D341Med (cell line): Measurements from ENCODE around the gene ELMO1.

Experiments
- DNase-seq: peaks from one replicate; pipeline ENCODE4 v3.0.0; 2012; ENCODE audit warnings: low spot score

ELMO1 gene

DNA sequence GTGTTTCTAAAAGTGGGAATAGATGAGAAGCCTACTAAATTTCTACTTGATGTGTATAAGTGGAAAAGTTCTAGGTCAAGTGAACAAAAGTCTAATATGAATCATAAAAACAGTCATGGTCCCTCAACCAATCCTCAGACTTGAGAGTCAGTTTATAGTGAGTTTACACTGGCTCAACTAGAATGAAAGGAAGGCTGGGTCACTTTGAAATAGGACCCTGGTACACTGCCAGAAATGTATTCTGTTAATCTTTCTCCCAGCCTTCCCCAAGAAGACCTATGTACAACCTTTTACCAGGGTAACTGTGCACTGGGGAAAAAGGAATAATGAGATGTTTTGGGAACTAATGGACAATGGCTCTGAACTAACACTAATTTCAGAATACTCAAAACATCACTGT, 17.3 kb downstream of the ELMO1 start:
- no peak for DNase-seq

DNA sequence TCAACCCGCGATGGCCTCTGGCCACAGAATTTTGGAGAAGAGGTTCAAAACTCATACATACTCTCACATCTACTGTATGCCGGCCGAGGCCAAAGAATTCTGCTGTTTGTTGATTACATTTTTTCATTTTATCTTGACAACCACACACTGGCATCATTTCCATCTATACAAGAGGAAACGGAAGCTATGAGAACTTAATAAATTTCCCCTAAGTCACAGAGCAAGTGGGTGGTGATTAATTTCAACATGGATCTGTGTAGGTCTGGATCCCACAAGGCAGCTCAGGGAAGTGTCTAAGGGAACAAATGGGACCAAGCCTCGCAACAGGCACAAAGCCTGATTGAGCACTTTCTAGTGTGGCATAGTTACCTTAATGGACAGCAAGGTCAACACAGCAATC, 18.0 kb downstream of the ELMO1 start:
- no peak for DNase-seq

DNA sequence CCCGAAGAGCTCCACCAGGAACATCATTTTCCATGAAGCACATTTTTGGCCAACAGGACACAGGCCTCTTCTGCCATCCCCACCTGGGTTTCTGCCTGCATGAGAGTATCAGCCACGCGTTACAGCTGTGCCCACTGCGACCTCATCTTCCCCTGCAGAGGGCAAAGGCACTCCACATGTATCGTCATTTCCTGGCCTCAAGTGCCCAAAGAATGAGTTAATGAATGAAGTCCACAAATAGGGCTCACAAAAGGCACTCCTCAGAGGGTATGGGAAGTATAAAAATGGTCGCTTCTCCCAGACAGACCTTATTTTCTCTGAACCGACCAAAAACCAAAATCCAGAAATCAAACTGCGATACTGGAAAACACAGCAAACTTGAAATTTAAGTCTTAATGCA, 18.5 kb downstream of the ELMO1 start:
- DNase-seq, result no peak

DNA sequence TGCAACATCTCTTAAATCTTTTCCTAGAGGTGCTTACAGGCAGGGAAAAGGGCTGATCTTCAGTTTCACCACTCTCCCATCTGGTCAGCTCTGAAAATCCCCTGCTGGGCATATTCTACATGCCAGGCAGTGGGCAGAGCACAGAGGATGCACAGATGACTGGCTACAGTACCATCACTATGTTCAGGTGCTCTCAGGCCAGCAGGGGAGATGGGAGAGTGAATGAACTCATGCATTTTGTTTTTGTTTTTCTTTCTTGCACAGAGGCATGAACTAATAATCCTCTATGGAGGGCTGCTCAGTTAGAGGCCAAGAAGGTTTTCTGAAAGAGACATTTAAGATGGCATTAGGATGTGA, 19.3 kb downstream of the ELMO1 start:
- DNase-seq, result no peak

DNA sequence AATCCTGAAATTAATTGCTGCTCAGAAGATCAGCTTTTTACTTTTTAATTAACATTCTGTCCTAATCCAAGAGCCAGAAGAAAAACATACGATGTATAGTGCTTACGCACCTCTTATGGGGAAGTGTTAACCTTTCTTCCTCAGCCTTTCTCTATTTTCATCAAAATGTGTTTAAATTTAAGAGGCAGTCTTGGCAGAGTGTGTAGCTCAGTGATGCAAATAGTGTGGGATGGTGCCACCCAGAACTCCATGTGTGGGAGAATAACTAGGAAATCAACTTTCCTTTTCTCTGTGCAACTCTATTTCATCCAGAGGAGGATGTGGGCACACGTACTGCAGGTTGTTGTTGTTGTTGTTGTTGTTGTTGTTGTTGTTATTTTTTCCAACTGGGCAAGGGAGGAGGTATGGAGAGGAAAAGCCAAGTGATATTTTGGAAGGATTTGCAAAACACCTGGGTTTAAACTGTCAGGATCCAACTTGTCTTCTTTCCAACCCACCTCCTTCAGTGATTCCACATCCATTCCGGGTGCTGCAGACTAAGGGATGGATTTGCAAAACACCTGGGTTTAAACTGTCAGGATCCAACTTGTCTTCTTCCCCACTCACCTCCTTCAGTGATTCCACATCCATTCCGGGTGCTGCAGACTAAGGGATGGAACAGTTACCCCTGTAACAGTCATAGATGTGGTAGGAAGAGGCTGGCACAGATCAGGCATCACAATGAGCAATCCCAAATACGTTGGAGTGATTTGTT, 19.8 kb downstream of the ELMO1 start:
- DNase-seq, result no peak

DNA sequence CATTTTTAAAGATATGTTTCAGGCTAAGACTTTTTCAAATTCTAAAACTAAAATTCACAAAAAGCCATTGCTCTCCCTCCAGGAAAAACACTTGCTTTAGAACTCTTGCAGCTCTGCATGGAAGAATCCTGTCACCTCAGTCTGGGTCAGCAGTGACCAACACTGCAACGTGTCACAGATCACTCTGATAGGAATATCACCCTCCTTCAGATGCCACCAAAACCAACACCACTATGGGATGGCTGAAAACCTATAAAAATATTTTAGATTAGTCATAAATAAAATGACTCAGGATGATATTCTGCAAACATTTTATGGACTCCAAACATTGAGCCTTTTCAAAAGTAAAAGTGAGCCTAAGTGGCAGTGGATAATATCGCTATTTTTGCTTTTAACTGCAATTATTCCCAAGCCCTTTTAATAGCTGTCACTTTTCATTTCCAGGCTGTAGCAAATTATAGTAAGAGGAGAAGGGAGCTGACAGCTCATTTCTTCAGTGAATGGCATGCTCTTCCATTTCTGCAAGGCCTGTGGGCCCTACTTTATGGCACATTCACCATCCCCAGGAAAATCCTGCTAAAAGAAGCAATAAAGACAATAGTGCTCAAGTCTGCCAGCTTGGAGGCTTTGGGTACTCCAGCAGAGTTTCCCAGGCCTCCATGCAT, 21.3 kb downstream of the ELMO1 start:
- no peak for DNase-seq

DNA sequence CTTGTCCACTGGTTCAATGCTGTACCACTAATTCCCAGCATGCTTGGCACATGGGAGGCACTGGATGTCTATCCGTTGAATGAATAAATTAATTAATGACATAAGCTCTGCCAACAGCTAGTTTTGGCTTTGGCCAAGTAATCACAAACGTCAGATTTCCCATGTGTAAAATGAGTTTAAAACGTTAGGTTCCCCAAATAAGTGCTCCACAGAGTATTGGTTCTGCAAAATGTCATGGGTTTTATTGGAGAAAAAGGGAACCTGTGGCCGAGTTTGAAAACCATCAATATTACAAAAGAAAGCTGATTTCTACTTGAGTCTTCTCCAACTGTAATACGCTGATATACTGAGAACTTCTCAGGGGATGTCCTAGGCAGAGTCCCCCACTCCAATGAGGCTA, 23.2 kb downstream of the ELMO1 start:
- no peak for DNase-seq

DNA sequence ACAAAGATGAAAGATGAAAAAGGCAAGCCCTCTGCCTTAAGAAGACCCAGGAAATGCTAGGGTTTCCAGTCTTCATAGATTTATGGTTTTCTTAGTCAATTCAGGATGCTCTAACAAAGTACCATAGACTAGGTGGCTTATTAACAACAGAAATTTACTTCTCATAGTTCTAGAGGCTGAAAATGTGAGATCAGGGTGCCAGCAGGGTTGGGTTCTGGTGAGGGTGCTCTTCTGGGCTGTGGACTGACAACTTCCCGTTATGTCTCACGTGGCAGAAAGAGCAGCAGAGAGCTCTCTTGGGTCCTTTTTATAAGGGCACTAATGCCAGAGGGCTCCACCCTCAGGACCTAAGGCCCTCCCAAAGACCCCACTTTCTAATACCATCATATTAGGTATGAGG, 23.7 kb downstream of the ELMO1 start:
- DNase-seq, result no peak

DNA sequence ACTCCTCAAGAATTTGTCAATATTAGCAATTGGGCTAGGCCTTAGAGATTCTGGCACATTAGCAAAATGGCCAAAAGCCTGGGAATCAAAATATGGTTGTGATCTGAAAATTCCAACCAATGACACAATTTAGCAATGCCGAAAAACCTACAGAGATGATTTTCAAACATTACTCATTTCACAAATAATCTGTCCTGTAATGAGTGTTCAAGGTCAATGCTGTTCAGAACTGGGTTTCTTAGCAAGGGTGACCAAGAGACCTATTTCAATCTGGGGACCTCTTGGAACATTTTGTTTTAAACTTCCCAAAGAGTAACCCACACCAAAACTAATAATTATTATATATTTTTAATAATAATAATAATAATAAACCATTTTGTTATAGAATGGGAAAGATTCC, 24.1 kb downstream of the ELMO1 start:
- no peak for DNase-seq

DNA sequence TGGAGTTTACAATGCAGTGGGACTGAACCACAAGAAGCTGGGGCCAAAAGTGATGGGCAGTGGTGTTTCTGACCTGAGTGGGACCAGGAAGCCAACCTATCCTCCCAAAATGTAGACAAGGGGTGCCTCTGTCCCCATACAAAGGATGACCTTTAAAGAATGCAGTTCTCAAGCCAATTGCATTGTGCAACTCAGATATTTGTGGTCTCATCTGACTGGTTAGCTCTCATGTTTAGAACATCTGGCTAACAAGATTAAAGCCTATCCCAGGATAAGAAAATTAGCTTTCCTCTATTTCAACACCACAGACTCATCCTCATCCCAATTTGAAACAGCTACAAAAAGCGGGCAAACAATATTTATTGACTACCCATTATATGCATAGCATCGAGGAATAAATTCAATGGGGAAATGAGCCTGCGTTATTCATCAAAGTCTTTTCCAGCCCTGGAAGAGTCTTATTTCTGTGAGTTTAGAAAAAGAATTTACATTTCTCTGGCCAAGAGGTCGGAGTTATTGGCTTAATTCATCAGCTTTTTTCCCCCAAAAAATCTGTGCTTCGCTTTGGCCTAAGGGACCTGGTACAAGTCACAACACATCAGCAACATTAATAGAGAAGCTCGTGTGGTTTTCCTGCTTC, 26.7 kb downstream of the ELMO1 start:
- DNase-seq, result no peak

DNA sequence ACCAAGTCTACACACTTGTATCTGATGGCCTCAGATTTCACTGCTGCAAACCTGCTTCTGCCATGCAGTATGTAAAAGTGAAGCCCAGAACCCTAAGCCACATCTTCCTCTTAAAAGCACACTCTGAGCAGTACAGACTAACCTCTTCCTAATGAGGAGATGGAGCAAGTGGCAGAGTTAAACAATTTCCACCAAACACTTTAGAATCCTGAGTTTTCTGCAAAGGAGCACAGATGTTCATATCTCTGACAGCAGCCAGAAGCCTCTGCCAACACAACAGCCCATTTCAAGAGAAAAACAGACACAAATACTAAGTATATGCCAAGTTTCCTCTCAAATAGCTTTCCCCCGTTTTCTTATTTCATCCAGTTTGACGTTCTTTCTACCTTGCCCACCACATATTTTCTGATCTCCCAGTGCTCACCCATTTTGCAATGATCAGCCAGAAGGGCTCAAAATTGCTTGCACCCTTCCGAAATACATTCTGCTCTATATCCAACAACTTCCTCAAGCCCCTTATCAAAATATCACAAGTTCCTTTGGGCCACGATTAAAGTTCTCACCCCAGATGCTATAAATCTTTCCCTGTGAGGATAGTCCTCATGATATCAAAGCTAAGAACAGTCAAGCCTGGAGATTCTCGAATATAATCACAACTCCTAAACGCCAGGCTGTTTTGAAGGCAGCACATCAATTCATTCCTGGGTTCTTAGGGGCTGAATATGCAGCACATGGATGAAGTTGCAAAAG, 27.5 kb downstream of the ELMO1 start:
- no peak for DNase-seq

DNA sequence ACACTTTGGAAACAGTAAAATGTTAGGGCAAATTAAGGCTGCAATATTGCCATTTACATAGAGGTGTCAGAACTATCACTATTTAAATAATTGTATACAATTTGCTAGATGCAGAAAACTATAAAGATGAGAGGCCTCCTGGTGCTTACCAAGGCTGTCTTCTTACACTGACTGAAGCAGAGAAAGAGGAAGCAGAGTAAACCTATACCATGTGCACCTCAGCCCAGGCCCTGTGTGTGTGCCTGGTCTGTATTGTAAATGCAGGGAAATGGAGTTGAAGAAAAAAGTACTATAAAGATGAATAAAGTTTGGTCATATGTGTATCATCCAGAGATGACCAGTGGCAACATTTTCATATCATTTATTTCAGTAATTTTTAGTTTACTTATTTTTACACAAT, 29.2 kb downstream of the ELMO1 start:
- no peak for DNase-seq

DNA sequence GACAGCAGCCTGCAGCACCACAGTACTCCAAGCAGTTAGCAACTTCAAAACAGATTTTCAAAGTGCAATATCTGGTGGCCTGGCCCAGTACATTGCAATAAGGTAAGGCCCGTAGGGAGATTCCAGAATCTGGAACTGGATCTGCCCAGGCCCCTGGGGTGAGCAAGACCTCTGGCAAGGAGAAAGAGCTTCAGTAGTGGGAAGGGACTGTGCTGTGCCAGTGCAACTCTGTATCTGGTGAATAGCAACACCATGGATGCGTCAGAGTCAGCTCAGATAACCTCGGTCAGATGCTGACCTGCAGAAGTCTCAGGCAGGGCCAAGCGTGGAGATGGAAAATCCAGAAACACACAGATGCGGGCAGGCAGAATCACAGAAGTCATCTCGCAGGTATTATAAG, 30.3 kb downstream of the ELMO1 start:
- DNase-seq, result no peak

DNA sequence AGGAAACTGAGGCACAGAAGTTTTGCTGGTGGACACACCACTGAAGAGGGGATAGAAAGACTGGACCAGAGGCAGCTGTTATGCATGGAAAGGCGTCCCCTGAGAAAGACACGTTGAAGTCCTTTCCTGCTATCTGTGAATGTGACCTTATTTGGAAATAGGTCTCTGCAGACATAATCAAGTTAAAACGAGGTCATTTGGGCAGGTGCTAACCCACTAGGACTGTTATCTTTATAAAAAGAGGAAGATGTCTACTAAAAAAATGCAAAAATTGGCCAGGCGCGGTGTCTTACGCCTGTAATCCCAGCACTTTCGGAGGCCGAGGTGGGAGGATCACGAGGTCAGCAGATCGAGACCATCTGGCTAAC, 31.6 kb downstream of the ELMO1 start:
- DNase-seq, result no peak

DNA sequence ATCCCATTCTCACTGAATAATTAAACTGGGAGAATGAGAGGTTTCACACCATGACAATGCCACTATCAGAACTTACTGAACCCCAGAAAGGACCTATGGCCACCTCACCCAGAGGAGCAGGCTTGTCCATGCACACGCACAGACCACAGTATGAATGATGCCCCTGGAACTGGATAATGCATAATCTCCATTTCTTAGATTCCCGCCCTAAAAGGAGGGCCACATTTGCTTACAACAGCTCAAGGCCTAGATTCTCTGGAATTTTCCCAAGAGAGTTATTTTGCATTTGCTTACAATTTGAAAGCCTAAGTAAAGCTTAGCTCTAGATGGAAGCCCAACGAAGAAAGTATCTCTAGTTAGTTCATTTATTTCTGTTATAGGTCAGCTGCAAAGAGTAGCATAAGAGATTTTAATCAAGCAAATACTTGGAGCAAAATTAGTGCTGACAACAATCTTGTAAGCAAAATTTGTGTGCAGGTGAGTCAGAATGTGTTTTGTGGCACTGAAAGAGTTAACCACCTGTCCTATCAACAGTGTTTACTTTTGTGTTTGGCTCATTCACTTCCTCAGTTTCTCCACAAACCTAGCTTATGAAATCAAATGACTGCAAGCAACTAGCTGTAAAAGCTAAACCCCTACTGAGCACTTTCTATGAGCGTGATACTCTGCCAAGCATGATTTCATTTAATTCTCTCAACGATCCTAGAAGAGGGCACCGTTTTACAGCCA, 32.1 kb downstream of the ELMO1 start:
- DNase-seq, result no peak

DNA sequence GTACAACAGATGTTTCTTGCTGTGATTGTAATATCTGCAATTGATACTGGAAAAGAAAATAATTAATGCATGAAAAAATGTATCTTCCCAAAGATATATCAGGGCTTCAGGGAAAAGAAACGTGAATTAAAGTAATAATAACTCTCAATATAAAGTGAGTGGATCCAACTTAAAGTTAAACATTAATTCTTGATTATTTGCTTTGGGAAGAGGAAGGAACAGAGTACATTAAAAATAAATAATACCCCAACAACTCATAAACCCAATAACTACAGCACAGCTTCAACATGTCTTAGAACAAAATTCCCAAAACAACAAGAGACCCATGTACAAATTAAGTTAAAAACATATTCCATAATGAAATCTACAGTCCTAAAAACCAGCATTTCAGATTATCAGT, 33.0 kb downstream of the ELMO1 start:
- no peak for DNase-seq

DNA sequence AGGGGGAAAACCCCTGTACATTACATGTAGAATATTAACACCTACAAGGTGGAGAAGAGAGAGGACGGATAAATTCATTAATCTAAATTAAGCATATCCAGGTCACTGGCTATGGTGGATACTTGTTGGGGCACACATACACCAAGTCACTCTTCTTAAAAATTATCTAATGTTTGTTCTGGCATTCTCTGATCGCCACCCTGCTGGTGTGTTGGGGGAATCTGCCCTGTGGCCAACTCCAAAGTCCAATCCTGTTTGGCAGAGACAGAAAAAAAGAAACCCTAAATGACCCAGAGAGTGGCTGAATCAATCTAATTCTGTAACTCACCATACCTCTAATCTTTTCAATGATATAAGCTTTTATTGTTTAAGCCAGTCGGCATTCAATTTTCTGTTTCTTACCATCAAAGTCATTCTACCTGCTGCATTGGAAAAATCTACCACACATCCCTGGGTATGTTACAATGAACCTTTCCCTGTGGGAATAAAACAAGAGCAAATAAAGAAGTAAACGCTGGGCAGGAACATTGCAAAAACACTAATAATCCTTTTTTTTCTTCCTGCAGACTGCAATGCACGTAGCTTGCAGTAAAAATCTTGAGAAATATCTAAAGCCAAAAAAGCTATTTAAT, 34.2 kb downstream of the ELMO1 start:
- no peak for DNase-seq

DNA sequence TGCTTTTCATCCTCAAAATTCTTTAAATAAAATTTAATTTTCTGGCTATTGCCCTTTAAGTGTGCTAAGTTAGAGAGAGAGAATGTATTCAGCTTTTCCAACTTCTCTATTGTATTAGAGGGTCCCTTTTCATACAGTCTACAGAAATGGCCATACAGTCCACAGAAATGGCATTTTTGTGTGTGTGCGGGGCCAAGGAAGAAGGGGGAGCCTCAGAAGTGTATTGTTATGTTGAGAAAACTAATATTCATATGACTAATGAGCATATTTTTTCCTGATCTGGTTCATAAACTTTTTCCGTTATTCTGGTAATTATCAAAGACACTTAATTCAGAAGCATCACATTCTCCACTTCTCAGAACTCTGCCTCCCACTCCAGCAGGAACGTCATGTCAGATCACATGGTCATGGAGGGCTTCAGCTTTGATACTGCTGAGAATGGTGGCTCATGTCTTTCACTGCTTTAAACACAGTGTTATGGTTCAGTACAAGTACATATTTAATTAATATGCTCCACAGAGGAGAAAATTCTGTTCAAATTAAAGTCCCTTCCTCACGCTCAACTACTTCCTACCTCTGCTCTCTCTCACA, 37.1 kb downstream of the ELMO1 start:
- no peak for DNase-seq

DNA sequence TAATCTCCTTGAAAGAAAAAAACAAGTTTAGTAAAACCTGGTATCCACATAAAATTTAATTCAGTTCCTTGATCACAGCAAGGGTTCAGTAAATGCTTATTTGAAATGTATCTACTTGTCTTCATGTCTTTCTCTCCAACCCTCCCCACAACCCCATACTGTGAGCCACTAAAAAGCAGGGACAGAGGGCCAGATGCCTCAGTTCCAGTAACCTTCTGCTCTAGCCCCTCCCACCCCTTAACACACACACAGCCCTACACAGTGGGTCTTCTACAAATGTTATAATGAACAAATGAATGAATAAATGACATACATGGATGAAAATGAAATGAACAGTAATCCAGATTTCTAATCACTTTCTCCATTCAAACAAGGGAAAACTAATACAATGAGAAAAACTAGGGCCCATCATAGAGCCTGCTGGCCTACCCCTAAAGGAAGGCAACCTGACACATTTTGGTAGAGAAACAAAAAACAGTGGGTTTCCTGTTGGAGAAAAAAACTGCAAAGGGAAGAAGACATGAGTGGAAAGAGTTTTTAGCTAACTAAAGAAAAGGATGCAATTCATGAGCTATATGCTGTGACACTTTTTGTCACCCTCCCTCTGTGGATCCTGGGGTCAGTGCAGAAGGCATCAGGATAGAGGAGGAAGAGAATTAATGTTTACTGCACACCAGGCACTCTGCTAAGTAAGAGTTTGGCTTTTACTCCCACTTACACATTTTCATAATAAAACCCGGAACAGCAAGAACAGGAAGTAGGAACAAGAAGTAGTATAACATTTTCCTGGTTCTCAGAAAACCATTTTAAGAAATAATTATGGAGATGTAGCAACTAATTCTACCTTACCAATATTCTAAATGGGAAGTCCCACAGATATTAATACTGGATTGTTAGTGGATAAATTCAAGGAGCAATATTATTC, 38.1 kb downstream of the ELMO1 start:
- DNase-seq, result no peak

DNA sequence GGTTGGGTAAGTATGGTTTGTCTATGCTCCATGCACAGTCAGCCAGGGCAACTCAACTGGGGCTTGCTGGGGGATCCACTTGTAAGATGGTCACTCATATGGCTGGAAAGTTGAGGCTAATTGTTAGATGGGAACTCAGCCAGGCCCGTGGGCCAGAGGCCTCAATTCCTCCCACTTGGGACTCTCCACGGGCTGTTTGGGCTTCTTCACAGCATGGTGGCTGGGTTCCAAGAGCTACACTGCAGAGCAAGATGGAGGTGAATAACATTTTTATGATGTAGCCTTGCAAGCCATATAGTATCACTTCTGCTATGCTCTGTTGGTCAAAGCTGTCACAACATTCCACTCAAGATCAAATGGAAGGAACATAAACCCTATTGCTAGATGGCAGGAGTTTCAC, 39.2 kb downstream of the ELMO1 start:
- no peak for DNase-seq
